Skin of body (tissue), 2 donors: Measurements from ENCODE around the gene BYSL. TPM values are rescaled to one million over a fixed set of nuclear protein-coding genes. Genes with fewer than 3 reads are reported as not detected.
"Not testable (repeated sequence)": the region's sequence is repeated elsewhere in the genome, so short reads cannot be mapped to it uniquely, and the experiment has no call there.

Experiments used
- DNase-seq: peaks from one replicate; lab custom pipeline; 2025; lab: John Stamatoyannopoulos, UW
- total RNA-seq: library from RNA; depleted of rRNA; stranded (reverse); fragments of >200 nt; gene quantifications from one replicate; pipeline ENCODE4 v1.2.3, GENCODE V29; 2014

Gene BYSL
- total RNA-seq, 1 donor from 2014 or later: 14.4 TPM

GRCh38 chr6:41941280-41942066, 20.2 kb downstream of the BYSL start, which contains the start of gene CCND3:
TSS of gene CCND3 (minus strand) at chr6:41941808. CDS start at chr6:41941649, 159 bp downstream.
- peak; percentile 86 for DNase-seq

- peak; percentile 86 for DNase-seq
These were observed 21.0 kb downstream of the BYSL start for GRCh38 chr6:41942067-41942851.

GRCh38 chr6:41942882-41943281, 21.6 kb downstream of the BYSL start:
- DNase-seq: not testable (repeated sequence)

- no peak for DNase-seq
These were observed 22.2 kb downstream of the BYSL start for GRCh38 chr6:41943456-41943855.

- no peak for DNase-seq
These were observed 26.4 kb downstream of the BYSL start for GRCh38 chr6:41947581-41948220.

GRCh38 chr6:41954668-41955067, 33.4 kb downstream of the BYSL start:
- no peak for DNase-seq

GRCh38 chr6:41955412-41955811, 34.1 kb downstream of the BYSL start:
- DNase-seq: no peak

GRCh38 chr6:41957117-41957516, 35.8 kb downstream of the BYSL start:
- DNase-seq: no peak

- no peak for DNase-seq
These were observed 36.9 kb downstream of the BYSL start for GRCh38 chr6:41958022-41958856.

- DNase-seq: no peak
These were observed 38.7 kb downstream of the BYSL start for GRCh38 chr6:41960028-41960427.

GRCh38 chr6:41963371-41963770, 42.1 kb downstream of the BYSL start:
- no peak for DNase-seq

GRCh38 chr6:41964201-41964887, 43.0 kb downstream of the BYSL start:
- DNase-seq: no peak

GRCh38 chr6:41965429-41966213, 44.3 kb downstream of the BYSL start:
- no peak for DNase-seq

- DNase-seq: no peak
These were observed 45.1 kb downstream of the BYSL start for GRCh38 chr6:41966214-41966920.

GRCh38 chr6:41966961-41967311, 45.6 kb downstream of the BYSL start:
- DNase-seq: no peak

GRCh38 chr6:41967312-41968287, 46.3 kb downstream of the BYSL start:
- DNase-seq: no peak

GRCh38 chr6:41970436-41970846, 49.1 kb downstream of the BYSL start:
- no peak for DNase-seq

- no peak for DNase-seq
These were observed 51.5 kb downstream of the BYSL start for GRCh38 chr6:41972826-41973225.
